ENCODE data around the gene OR52L1.
"Not testable (repeated sequence)": the region's sequence is repeated elsewhere in the genome, so short reads cannot be mapped to it uniquely, and the experiment has no call there.

The OR52L1 gene

DNA sequence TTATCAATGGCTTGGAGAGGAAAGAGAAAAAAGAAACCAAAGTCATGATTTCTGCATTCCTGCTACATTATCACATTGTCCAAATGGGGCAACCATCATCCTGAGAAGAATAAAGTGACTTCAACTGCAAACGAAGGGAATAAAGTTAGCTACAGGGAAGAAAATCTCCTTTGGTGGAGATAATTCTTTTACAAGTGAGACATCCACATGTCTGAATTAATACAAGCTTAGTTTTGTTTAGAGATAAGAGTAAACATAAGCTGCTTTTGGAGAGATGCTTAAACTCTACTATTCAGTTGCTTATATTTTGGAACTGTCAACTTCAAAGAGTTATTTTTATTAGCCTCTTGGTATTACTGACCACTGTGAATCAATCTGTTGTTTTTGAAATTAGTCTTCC lies at the start of gene OR52L1:
TSS of gene OR52L1 (minus strand) at position 101 of the 400 bp plus-strand sequence. CDS start at position 46, 55 bp downstream.
- no peak for DNase-seq (ENCODE audit: low read depth in 1 of 2, low spot score in 1 of 2)

GRCh38 chr11:6030708-6031405 lies 44.1 kb upstream of the OR52L1 start, which contains the start of gene OR56A1:
OR56A1 (minus strand) TSS chr11:6030758; CDS start chr11:6027692, 3,066 bp downstream.
- DNase-seq (ENCODE audit: low read depth in 1 of 2, low spot score in 1 of 2) = no peak

DNA sequence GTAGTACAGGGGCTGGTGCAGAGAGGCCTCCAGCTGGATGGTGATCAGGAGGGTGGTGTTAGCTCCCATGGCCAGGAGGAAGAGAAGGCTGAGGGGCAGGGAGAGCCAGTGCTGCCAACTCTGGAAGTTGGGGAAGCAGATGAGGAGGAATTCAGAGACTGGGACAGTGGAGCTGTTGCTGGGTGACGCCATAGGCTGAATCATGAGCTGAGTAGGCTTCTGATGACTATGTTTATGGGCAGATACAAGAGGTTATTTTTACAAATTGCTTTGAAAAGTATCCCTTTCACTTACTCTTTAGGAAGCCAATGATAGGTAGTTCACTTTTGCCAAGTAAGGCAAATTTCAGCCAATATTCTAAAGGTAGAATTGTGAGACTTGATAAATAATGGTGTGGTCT lies 40.7 kb upstream of the OR52L1 start:
- DNase-seq (ENCODE audit: low read depth in 1 of 2, low spot score in 1 of 2) = no peak

DNA sequence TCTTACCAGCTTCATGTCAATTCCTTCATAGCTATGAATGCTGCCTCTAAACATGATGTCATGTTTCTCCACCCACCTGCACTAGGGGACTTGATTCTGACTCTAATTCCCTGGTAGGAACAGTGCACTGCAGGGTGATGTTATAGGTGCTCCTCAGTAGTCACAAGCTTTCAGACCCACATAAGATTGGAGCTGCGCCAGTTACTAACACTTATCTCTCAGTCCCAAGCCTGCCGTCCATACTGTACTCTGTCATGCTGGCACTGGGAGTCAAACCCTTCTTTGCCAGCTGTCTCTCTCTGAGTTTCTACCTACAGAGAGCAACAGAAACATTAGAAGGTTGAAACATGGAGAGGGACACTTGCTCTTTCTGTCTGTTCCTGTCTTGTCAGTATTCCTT lies 38.3 kb upstream of the OR52L1 start:
- no peak for DNase-seq (ENCODE audit: low read depth in 1 of 2, low spot score in 1 of 2)

- DNase-seq (ENCODE audit: low read depth in 1 of 2, low spot score in 1 of 2) = no peak
Observed at GRCh38 chr11:6022956-6023355, 36.2 kb upstream of the OR52L1 start.

GRCh38 chr11:6013042-6013441 lies 26.3 kb upstream of the OR52L1 start:
- DNase-seq (ENCODE audit: low read depth in 1 of 2, low spot score in 1 of 2) = no peak

GRCh38 chr11:6012035-6012668 lies 25.4 kb upstream of the OR52L1 start:
- DNase-seq (ENCODE audit: low read depth in 1 of 2, low spot score in 1 of 2) = no peak

- no peak for DNase-seq (ENCODE audit: low read depth in 1 of 2, low spot score in 1 of 2)
Observed at GRCh38 chr11:6006846-6007245, 20.1 kb upstream of the OR52L1 start, which contains the start of gene OR56A4. OR56A4 (minus strand) TSS chr11:6006946; CDS start chr11:6002992, 3,954 bp downstream.

- DNase-seq (ENCODE audit: low read depth in 1 of 2, low spot score in 1 of 2) = no peak
Observed at GRCh38 chr11:6006395-6006794, 19.6 kb upstream of the OR52L1 start.

- DNase-seq (ENCODE audit: low read depth in 1 of 2, low spot score in 1 of 2) = no peak
Observed at GRCh38 chr11:6002202-6002699, 15.5 kb upstream of the OR52L1 start.

GRCh38 chr11:5994791-5995190 lies 8.0 kb upstream of the OR52L1 start:
- no peak for DNase-seq (ENCODE audit: low read depth in 1 of 2, low spot score in 1 of 2)

- DNase-seq (ENCODE audit: low read depth in 1 of 2, low spot score in 1 of 2) = no peak
Observed at GRCh38 chr11:5992604-5993251, 5.9 kb upstream of the OR52L1 start.

DNA sequence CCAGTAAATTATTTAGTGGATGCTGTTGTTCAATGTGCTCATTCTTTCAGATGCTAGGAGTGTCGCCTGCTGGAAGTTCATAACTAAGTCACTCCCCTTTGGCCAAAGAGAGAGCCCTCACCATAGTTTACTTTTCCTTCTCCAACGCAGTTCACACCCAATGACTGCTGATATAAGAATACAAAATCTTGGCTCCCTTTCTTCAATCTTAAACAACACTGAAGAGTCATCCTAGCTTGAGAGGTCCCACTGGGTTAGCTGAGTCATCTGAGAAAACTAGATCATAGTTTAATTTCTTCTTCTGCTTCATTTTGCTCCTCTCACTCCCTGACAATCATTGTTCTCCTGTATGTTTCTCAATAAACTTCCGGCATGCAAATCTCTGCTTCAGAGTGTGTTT lies 5.4 kb upstream of the OR52L1 start:
- no peak for DNase-seq (ENCODE audit: low read depth in 1 of 2, low spot score in 1 of 2)

DNA sequence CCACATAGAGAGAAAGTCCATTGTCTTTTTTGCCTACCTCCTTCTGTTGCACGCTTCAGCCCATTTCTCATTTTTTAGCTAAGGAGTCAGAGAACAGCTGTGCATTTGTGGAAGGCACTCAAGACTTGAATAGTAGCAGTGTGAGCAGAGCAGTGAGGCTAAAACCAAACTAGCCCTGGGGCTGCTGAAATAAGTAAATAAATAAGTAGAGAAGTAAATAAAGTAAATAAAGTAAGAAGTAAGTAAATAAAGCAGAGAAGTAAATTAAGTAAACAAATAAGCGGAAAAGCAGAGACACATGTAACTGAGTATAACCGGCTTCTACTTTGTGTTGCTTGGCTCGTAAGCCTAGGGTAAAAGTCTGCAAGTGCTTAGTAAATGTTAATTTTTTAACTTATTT lies 2.4 kb upstream of the OR52L1 start:
- DNase-seq (ENCODE audit: low read depth in 1 of 2, low spot score in 1 of 2) = no peak

DNA sequence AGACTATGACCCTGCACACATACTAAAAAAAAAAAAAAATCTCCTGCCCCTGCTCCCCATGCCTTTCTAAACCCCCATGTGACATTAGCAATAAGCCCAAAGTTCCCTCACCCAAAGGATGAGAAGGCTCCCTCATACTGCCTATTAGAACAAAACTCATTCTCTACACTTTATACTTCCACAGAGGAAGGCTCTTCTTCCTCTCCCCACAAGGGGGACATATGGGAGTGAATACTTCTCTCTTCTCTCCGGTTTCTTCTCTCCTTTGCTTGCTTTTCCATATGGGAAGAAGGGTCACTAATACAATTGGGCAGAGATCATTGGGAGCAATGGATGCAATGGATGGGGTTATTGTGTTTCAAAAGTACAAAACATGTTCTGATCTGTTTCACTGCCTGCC lies 3.3 kb downstream of the OR52L1 start:
- no peak for DNase-seq (ENCODE audit: low read depth in 1 of 2, low spot score in 1 of 2)

- no peak for DNase-seq (ENCODE audit: low read depth in 1 of 2, low spot score in 1 of 2)
Observed at GRCh38 chr11:5973530-5973929, 13.3 kb downstream of the OR52L1 start.

GRCh38 chr11:5968394-5968793 lies 18.4 kb downstream of the OR52L1 start, which contains the start of gene OR56A5:
OR56A5 (minus strand) TSS chr11:5968494; CDS start chr11:5968494, 0 bp downstream.
- no peak for DNase-seq (ENCODE audit: low read depth in 1 of 2, low spot score in 1 of 2)

- DNase-seq (ENCODE audit: low read depth in 1 of 2, low spot score in 1 of 2) = no peak
Observed at GRCh38 chr11:5967708-5968107, 19.1 kb downstream of the OR52L1 start.

DNA sequence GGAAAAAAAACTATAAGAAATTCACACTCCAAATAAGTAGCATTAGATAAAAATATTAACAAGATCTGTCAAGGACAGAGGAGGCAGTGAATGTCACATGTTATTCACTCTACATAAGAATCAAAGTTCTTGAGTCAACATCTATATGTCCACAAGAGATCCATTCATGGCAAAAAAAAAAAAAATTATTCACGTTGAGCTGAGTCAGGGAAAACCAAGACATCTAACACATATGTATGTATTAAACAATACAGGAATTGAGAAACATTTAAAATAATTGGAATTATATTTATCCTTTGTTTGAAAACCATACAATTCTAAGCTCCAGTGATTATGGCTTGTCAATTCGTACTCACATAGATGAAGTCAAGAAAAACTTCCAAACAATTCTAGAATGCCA lies 19.8 kb downstream of the OR52L1 start:
- DNase-seq (ENCODE audit: low read depth in 1 of 2, low spot score in 1 of 2) = no peak

DNA sequence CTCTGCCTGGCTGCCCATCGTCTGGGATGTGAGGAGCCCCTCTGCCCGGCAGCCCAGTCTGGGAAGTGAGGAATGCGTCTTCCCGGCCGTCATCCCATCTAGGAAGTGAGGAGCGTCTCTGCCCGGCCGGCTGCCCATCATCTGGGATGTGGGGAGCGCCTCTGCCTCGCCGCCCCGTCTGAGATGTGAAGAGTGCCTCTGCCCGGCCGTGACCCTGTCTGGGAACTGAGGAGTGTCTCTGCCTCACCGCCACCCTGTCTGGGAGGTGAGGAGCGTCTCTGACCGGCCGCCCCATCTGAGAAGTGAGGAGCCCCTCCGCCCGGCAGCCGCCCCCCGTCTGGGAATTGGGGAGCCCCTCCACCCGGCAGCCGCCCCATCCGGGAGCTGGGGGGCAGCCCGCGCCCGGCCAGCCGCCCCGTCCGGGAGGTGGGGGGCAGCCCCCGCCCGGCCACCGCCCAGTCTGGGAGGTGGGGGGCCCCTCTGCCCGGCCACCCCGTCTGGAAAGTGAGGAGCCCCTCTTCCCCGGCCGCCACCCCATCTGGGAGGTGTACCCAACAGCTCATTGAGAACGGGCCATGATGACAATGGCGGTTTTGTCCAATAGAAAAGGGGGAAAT lies 26.0 kb downstream of the OR52L1 start:
- DNase-seq (ENCODE audit: low read depth in 1 of 2, low spot score in 1 of 2) = not testable (repeated sequence)

DNA sequence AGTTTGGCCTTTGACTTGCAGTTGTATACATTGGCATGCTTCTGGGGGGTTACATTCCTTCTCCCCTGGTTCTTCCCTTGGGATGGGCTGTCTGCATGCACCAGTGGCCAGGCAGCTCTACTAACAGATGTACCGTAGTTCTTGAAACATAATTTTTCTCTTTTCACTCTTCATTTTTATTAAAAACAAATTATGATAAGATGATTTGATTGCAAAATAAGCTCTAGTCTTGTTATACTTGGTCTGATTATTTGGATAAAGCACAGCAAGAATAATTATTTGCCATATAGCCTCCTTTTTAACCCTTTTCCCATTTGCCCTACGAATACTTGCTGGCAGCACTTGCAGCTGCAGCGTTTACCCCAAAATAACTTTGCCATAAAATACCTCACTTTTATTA lies 31.2 kb downstream of the OR52L1 start:
- DNase-seq (ENCODE audit: low read depth in 1 of 2, low spot score in 1 of 2) = no peak
